Liver (tissue), 9 donors: ENCODE data around the gene XPNPEP1. TPM values are rescaled to one million over a fixed set of nuclear protein-coding genes. Genes with fewer than 3 reads are reported as not detected.
A peak's percentile ranks its signal among the peaks of the same experiment; 100 is the strongest.

Source experiments
- DNase-seq: peaks from one replicate; pipeline ENCODE4 v3.0.0-alpha.2; 2017; ENCODE audit warnings: low spot score
- H3K27ac ChIP-seq, 2 donors: one replicate each; pipeline ENCODE4 v1.7.0; 2013; ENCODE audit warnings: inconsistent platforms in 2 of 2, low read length in 2 of 2, control low read depth in 1 of 2, low read depth in 1 of 2, mild to moderate bottlenecking in 1 of 2
- H3K27me3 ChIP-seq, 4 donors: one replicate each; pipeline versions ENCODE4 v1.6.1 to v1.7.0; 2013; ENCODE audit warnings: low read length in 3 of 4, inconsistent platforms in 1 of 4, mild to moderate bottlenecking in 1 of 4, moderate library complexity in 1 of 4; ENCODE audit not compliant: control insufficient read depth in 4 of 4, insufficient read depth in 4 of 4
- H3K36me3 ChIP-seq, 4 donors: one replicate each; pipeline versions ENCODE4 v1.6.1 to v1.7.0; 2013; ENCODE audit warnings: low read length in 3 of 4, mild to moderate bottlenecking in 3 of 4, low read depth in 1 of 4, moderate library complexity in 1 of 4; ENCODE audit not compliant: control insufficient read depth in 4 of 4, insufficient read depth in 3 of 4
- H3K4me1 ChIP-seq, 4 donors: one replicate each; pipeline versions ENCODE4 v1.6.1 to v1.7.0; 2013; ENCODE audit warnings: low read length in 3 of 4, mild to moderate bottlenecking in 3 of 4, moderate library complexity in 1 of 4; ENCODE audit not compliant: control insufficient read depth in 4 of 4, insufficient read depth in 4 of 4
- H3K4me3 ChIP-seq, 3 donors: one replicate each; pipeline versions ENCODE4 v1.6.1 to v1.7.0; 2013; ENCODE audit warnings: low read length in 3 of 3, control low read depth in 1 of 3, low read depth in 1 of 3, mild to moderate bottlenecking in 1 of 3
- H3K9ac ChIP-seq, 2 donors: one replicate each; pipeline ENCODE4 v1.7.0; 2013; ENCODE audit warnings: low read length in 2 of 2, mild to moderate bottlenecking in 2 of 2, moderate library complexity in 2 of 2, control low read depth in 1 of 2, low read depth in 1 of 2
- H3K9me3 ChIP-seq, 4 donors: one replicate each; pipeline versions ENCODE4 v1.6.1 to v1.7.0; 2013; ENCODE audit warnings: low read length in 3 of 4; ENCODE audit not compliant: control insufficient read depth in 4 of 4
- EGR1 ChIP-seq, 2 donors: IDR thresholded peaks; 2 replicates each; pipeline ENCODE4 v1.6.1; 2016 to 2018; ENCODE audit warnings: antibody characterized with exemption in 2 of 2, low read depth in 2 of 2
- FOXA1 ChIP-seq: IDR thresholded peaks from 2 replicates; pipeline ENCODE4 v1.6.1; 2016; ENCODE audit warnings: antibody characterized with exemption
- FOXA2 ChIP-seq: IDR thresholded peaks from 2 replicates; pipeline ENCODE4 v1.6.1; 2016; ENCODE audit warnings: antibody characterized with exemption
- GABPA ChIP-seq, 2 donors: IDR thresholded peaks in 1 of 2; conservative IDR thresholded peaks in 1 of 2; 2 replicates each; pipeline ENCODE4 v1.6.1; 2016; ENCODE audit warnings: antibody characterized with exemption in 2 of 2, mild to moderate bottlenecking in 1 of 2, moderate library complexity in 1 of 2
- HNF4A ChIP-seq, 2 donors: conservative IDR thresholded peaks; 2 replicates each; pipeline ENCODE4 v1.6.1; 2016; ENCODE audit warnings: antibody characterized with exemption in 2 of 2, mild to moderate bottlenecking in 2 of 2
- HNF4G ChIP-seq: IDR thresholded peaks from 2 replicates; pipeline ENCODE4 v1.6.1; 2016; ENCODE audit warnings: antibody characterized with exemption
- JUND ChIP-seq, 2 donors: IDR thresholded peaks; 2 replicates each; pipeline ENCODE4 v1.6.1; 2016; ENCODE audit warnings: antibody characterized with exemption in 2 of 2
- NR2F2 ChIP-seq: IDR thresholded peaks from 2 replicates; pipeline ENCODE4 v1.6.1; 2016; ENCODE audit warnings: antibody characterized with exemption
- RAD21 ChIP-seq, 2 donors: IDR thresholded peaks; 2 replicates each; pipeline ENCODE4 v1.6.1; 2016; ENCODE audit warnings: antibody characterized with exemption in 2 of 2, mild to moderate bottlenecking in 2 of 2
- RXRA ChIP-seq, 2 donors: IDR thresholded peaks; 2 replicates each; pipeline ENCODE4 v1.6.1; 2017 to 2018; ENCODE audit warnings: antibody characterized with exemption in 2 of 2, mild to moderate bottlenecking in 1 of 2
- SP1 ChIP-seq: IDR thresholded peaks from 2 replicates; pipeline ENCODE4 v1.6.1; 2018; ENCODE audit warnings: antibody characterized with exemption, mild to moderate bottlenecking
- TAF1 ChIP-seq: conservative IDR thresholded peaks from 2 replicates; pipeline ENCODE4 v1.6.1; 2016; ENCODE audit warnings: antibody characterized with exemption, mild to moderate bottlenecking
- YY1 ChIP-seq: IDR thresholded peaks from 2 replicates; pipeline ENCODE4 v1.6.1; 2016; ENCODE audit warnings: antibody characterized with exemption, mild to moderate bottlenecking
- WGBS: extraction: QIAGEN DNeasy Blood & Tissue Kit; methylation state at CpG from one replicate; pipeline ENCODE4 v1.1.7; 2013; 5-methylcytosine and 5-hydroxymethylcytosine counted together
- polyA plus RNA-seq, 2 donors: library from polyadenylated mRNA; stranded (reverse) in 1 of 2; unstranded in 1 of 2; fragments of 200-250 nt in 1 of 2; fragments of >200 nt in 1 of 2; fragmentation: Nextera tagmentation in 1 of 2; extraction: Ambion mirVana in 1 of 2; gene quantifications; one replicate each; pipeline versions ENCODE4 v1.2.1 to v1.2.3, GENCODE V29; 2013 to 2015
- total RNA-seq, 2 donors: library from RNA; depleted of rRNA; stranded (reverse); fragments of >200 nt; gene quantifications; one replicate each; pipeline ENCODE4 v1.2.3, GENCODE V29; 2014
- TF ChIP-seq, protein P1 (sequence below): fragments of 150-350 bp; IDR thresholded peaks from 2 replicates; pipeline ENCODE4 v1.5.1; 2017; ENCODE audit warnings: improper control_type of control experiment, low read depth, low read length; ENCODE audit not compliant: missing input control
- TF ChIP-seq, protein P2 (sequence below): IDR thresholded peaks from 2 replicates; pipeline ENCODE4 v1.6.1; 2016; ENCODE audit warnings: antibody characterized with exemption
- TF ChIP-seq, protein P3 (sequence below): IDR thresholded peaks from 2 replicates; pipeline ENCODE4 v1.6.1; 2016; ENCODE audit warnings: antibody characterized with exemption
- TF ChIP-seq, protein P4 (sequence below): IDR thresholded peaks from 2 replicates; pipeline ENCODE4 v1.6.1; 2016; ENCODE audit warnings: antibody characterized with exemption, mild to moderate bottlenecking
- TF ChIP-seq, protein P5 (sequence below): IDR thresholded peaks from 2 replicates; pipeline ENCODE4 v1.6.1; 2016; ENCODE audit warnings: antibody characterized with exemption
- donor health status: healthy.
- donor health status: healthy.
- donor health status: healthy.
- donor health status: healthy.
- donor health status: healthy.

Gene XPNPEP1
- total and polyA plus RNA-seq, 4 donors = 9.1 to 38.1 (median 27.3) TPM

DNA sequence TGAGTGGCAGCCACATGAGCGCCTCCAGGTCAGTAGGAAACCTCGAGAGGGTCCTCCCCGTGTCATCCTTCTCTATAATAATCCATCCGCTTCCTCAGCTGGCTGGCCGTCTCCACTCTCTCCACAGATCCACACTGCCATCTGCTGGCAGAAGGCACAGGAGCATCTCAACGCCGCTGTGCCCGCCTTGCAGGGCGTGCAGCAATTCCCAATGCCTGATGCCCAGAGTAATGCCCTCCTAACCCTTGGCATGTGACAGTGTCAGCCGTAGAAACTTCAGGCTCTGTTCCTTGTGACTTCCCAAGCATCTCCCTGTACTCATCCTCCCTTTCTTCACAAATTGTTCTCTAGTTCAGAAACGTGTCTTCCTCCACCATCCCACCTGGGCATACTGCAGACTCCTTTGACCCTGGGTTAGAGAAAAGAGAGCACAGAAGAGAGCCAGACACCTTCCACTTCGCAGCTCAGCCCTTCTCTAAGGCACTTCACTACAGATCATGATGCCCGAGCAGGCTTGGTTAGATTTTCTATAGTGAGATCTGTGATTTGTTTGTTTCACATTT is 70.8 kb downstream of the XPNPEP1 start:
- no peak overlapping the region for H3K9ac ChIP-seq
- H3K36me3 ChIP-seq = no peaks in the 10 kb centered on the region
- peak; percentile 81 for DNase-seq
- no peaks in the 10 kb centered on the region for H3K9me3 ChIP-seq
- no peaks in the 10 kb centered on the region for H3K27me3 ChIP-seq
- H3K4me3 ChIP-seq = no peak overlapping the region
- H3K4me1 ChIP-seq = peaks cover 0 to 3% (median 0%) of the 10 kb centered on the region in 4 donors
- TF ChIP-seq JUND (IDR thresholded peaks at IDR 0.05) = no peak
- no peak for TF ChIP-seq EGR1 (IDR thresholded peaks at IDR 0.05; ENCODE audit: low read depth in 2 of 2)
- TF ChIP-seq FOXA1 = no peak
- TF ChIP-seq, protein P1, sequence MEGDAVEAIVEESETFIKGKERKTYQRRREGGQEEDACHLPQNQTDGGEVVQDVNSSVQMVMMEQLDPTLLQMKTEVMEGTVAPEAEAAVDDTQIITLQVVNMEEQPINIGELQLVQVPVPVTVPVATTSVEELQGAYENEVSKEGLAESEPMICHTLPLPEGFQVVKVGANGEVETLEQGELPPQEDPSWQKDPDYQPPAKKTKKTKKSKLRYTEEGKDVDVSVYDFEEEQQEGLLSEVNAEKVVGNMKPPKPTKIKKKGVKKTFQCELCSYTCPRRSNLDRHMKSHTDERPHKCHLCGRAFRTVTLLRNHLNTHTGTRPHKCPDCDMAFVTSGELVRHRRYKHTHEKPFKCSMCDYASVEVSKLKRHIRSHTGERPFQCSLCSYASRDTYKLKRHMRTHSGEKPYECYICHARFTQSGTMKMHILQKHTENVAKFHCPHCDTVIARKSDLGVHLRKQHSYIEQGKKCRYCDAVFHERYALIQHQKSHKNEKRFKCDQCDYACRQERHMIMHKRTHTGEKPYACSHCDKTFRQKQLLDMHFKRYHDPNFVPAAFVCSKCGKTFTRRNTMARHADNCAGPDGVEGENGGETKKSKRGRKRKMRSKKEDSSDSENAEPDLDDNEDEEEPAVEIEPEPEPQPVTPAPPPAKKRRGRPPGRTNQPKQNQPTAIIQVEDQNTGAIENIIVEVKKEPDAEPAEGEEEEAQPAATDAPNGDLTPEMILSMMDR = peak; percentile 82
- TF ChIP-seq RXRA (IDR thresholded peaks at IDR 0.05) = no peak
- TF ChIP-seq RAD21 (IDR thresholded peaks at IDR 0.05) = peak; percentile 89 to 97
- TF ChIP-seq TAF1 = no peak
- TF ChIP-seq HNF4A (conservative IDR thresholded peaks at IDR 0.05) = no peak
- 7% methylated on average over 13 of the region's 13 CpGs for WGBS
- no peak overlapping the region for H3K27ac ChIP-seq

DNA sequence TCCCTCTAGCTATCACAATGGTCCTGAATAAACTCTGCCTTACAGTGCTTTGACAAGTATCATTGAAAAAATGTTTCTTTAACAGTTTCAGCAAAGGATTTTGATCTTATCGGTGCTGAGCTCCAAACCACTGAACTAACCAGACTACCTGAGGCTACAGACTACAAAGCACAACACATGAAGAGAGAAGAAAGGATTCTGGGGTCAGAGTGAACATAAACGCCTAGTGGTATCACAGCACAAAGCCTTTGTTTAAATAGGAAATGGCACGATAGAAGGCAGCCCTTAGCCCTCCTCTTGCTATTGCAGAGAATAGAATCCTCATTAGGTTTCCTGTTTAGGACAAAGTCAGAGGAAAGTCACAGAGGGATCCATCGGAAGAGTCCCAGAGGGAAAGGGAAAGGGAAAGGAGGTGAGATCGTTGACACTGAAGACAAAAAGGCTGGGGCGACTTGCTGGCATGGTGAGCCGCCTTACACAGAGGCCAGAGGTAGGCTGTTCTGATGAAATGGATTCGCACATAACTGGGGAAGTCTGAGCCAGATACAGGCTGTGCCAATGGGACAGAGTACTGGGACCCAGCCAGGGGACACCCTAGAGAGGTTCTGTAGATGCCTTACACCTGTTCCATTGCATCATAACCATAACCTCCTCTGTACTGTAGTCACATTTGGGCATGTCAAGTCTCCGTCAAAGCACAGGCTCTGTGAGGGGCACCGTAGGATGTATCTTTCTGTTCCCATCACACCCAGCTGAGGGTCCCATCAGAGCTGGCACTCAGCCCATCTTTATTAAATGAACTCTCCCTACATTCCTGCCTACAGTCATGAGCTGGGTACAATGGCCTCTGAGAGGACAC is 71.5 kb downstream of the XPNPEP1 start:
- Histone ChIP-seq H3K4me1 (peaks cover 0 to 3% (median 0%) of the 10 kb centered on the region in 4 donors), H3K36me3 (no peaks in the 10 kb centered on the region), H3K27ac (no peak overlapping the region), H3K27me3 (no peaks in the 10 kb centered on the region), H3K4me3 (no peak overlapping the region), H3K9ac (no peak overlapping the region), H3K9me3 (no peaks in the 10 kb centered on the region)
- 57% methylated on average over 10 of the region's 10 CpGs for WGBS
- DNase-seq = no peak
- TF ChIP-seq JUND (IDR thresholded peaks at IDR 0.05) (no peak), EGR1 (IDR thresholded peaks at IDR 0.05; ENCODE audit: low read depth in 2 of 2) (no peak), FOXA1 (no peak), FOXA2 (no peak), HNF4A (conservative IDR thresholded peaks at IDR 0.05) (no peak), HNF4G (no peak), GABPA (IDR thresholded peaks at IDR 0.05 in 1 of 2, conservative IDR thresholded peaks at IDR 0.05 in 1 of 2) (no peak), YY1 (no peak), NR2F2 (no peak), RXRA (IDR thresholded peaks at IDR 0.05) (no peak), RAD21 (IDR thresholded peaks at IDR 0.05) (no peak), TAF1 (no peak), SP1 (no peak)
- TF ChIP-seq, protein P2, sequence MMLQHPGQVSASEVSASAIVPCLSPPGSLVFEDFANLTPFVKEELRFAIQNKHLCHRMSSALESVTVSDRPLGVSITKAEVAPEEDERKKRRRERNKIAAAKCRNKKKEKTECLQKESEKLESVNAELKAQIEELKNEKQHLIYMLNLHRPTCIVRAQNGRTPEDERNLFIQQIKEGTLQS = no peak
- TF ChIP-seq, protein P3, sequence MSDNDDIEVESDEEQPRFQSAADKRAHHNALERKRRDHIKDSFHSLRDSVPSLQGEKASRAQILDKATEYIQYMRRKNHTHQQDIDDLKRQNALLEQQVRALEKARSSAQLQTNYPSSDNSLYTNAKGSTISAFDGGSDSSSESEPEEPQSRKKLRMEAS = no peak
- TF ChIP-seq, protein P1 = no peak
- TF ChIP-seq, protein P4, sequence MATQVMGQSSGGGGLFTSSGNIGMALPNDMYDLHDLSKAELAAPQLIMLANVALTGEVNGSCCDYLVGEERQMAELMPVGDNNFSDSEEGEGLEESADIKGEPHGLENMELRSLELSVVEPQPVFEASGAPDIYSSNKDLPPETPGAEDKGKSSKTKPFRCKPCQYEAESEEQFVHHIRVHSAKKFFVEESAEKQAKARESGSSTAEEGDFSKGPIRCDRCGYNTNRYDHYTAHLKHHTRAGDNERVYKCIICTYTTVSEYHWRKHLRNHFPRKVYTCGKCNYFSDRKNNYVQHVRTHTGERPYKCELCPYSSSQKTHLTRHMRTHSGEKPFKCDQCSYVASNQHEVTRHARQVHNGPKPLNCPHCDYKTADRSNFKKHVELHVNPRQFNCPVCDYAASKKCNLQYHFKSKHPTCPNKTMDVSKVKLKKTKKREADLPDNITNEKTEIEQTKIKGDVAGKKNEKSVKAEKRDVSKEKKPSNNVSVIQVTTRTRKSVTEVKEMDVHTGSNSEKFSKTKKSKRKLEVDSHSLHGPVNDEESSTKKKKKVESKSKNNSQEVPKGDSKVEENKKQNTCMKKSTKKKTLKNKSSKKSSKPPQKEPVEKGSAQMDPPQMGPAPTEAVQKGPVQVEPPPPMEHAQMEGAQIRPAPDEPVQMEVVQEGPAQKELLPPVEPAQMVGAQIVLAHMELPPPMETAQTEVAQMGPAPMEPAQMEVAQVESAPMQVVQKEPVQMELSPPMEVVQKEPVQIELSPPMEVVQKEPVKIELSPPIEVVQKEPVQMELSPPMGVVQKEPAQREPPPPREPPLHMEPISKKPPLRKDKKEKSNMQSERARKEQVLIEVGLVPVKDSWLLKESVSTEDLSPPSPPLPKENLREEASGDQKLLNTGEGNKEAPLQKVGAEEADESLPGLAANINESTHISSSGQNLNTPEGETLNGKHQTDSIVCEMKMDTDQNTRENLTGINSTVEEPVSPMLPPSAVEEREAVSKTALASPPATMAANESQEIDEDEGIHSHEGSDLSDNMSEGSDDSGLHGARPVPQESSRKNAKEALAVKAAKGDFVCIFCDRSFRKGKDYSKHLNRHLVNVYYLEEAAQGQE = no peak
- TF ChIP-seq, protein P5, sequence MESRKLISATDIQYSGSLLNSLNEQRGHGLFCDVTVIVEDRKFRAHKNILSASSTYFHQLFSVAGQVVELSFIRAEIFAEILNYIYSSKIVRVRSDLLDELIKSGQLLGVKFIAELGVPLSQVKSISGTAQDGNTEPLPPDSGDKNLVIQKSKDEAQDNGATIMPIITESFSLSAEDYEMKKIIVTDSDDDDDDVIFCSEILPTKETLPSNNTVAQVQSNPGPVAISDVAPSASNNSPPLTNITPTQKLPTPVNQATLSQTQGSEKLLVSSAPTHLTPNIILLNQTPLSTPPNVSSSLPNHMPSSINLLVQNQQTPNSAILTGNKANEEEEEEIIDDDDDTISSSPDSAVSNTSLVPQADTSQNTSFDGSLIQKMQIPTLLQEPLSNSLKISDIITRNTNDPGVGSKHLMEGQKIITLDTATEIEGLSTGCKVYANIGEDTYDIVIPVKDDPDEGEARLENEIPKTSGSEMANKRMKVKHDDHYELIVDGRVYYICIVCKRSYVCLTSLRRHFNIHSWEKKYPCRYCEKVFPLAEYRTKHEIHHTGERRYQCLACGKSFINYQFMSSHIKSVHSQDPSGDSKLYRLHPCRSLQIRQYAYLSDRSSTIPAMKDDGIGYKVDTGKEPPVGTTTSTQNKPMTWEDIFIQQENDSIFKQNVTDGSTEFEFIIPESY = no peak
